ENCODE results near the gene GTF2I.
"Not testable (repeated sequence)": the region's sequence is repeated elsewhere in the genome, so short reads cannot be mapped to it uniquely, and the experiment has no call there.

The GTF2I gene

GRCh38 chr7:74661836-74662794, 4.6 kb downstream of the GTF2I start:
- not testable (repeated sequence) for H3K27me3 ChIP-seq (ENCODE audit: control insufficient read depth, insufficient read depth, low read length); H3K27ac ChIP-seq (ENCODE audit: low read depth, low read length); H3K9ac ChIP-seq (ENCODE audit: low read length); H3K36me3 ChIP-seq (ENCODE audit: control insufficient read depth, insufficient read depth, low read length); H3K4me3 ChIP-seq (ENCODE audit: low read length); H3K4me1 ChIP-seq (ENCODE audit: control insufficient read depth, insufficient read depth, low read length)

GRCh38 chr7:74665296-74665938, 7.9 kb downstream of the GTF2I start:
- Histone ChIP-seq H3K4me3 (ENCODE audit: low read length) (no peak overlapping the region), H3K27ac (ENCODE audit: low read depth, low read length) (no peak overlapping the region), H3K4me1 (ENCODE audit: control insufficient read depth, insufficient read depth, low read length) (no peaks in the 10 kb centered on the region), H3K9ac (ENCODE audit: low read length) (no peak overlapping the region), H3K27me3 (ENCODE audit: control insufficient read depth, insufficient read depth, low read length) (no peaks in the 10 kb centered on the region), H3K36me3 (ENCODE audit: control insufficient read depth, insufficient read depth, low read length) (peaks cover 2% of the 10 kb centered on the region)

- not testable (repeated sequence) for H3K4me3 ChIP-seq (ENCODE audit: low read length); H3K4me1 ChIP-seq (ENCODE audit: control insufficient read depth, insufficient read depth, low read length); H3K9ac ChIP-seq (ENCODE audit: low read length); H3K36me3 ChIP-seq (ENCODE audit: control insufficient read depth, insufficient read depth, low read length); H3K27me3 ChIP-seq (ENCODE audit: control insufficient read depth, insufficient read depth, low read length); H3K27ac ChIP-seq (ENCODE audit: low read depth, low read length)
Measured at GRCh38 chr7:74667013-74667412, 9.5 kb downstream of the GTF2I start.

GRCh38 chr7:74667520-74667919, 10.0 kb downstream of the GTF2I start:
- not testable (repeated sequence) for H3K4me1 ChIP-seq (ENCODE audit: control insufficient read depth, insufficient read depth, low read length); H3K27ac ChIP-seq (ENCODE audit: low read depth, low read length); H3K36me3 ChIP-seq (ENCODE audit: control insufficient read depth, insufficient read depth, low read length); H3K9ac ChIP-seq (ENCODE audit: low read length); H3K4me3 ChIP-seq (ENCODE audit: low read length); H3K27me3 ChIP-seq (ENCODE audit: control insufficient read depth, insufficient read depth, low read length)

- Histone ChIP-seq H3K27me3 (ENCODE audit: control insufficient read depth, insufficient read depth, low read length) (no peaks in the 10 kb centered on the region), H3K9ac (ENCODE audit: low read length) (no peak overlapping the region), H3K36me3 (ENCODE audit: control insufficient read depth, insufficient read depth, low read length) (no peaks in the 10 kb centered on the region), H3K4me1 (ENCODE audit: control insufficient read depth, insufficient read depth, low read length) (no peaks in the 10 kb centered on the region), H3K27ac (ENCODE audit: low read depth, low read length) (no peak overlapping the region), H3K4me3 (ENCODE audit: low read length) (no peak overlapping the region)
Measured at GRCh38 chr7:74671602-74672001, 14.1 kb downstream of the GTF2I start.

- Histone ChIP-seq H3K27ac (ENCODE audit: low read depth, low read length) (no peak overlapping the region), H3K27me3 (ENCODE audit: control insufficient read depth, insufficient read depth, low read length) (no peaks in the 10 kb centered on the region), H3K4me1 (ENCODE audit: control insufficient read depth, insufficient read depth, low read length) (no peaks in the 10 kb centered on the region), H3K4me3 (ENCODE audit: low read length) (no peak overlapping the region), H3K36me3 (ENCODE audit: control insufficient read depth, insufficient read depth, low read length) (no peaks in the 10 kb centered on the region), H3K9ac (ENCODE audit: low read length) (no peak overlapping the region)
Measured at GRCh38 chr7:74672343-74672915, 14.9 kb downstream of the GTF2I start.

GRCh38 chr7:74674166-74674565, 16.6 kb downstream of the GTF2I start:
- Histone ChIP-seq H3K9ac (ENCODE audit: low read length) (no peak overlapping the region), H3K4me3 (ENCODE audit: low read length) (no peak overlapping the region), H3K27me3 (ENCODE audit: control insufficient read depth, insufficient read depth, low read length) (no peaks in the 10 kb centered on the region), H3K27ac (ENCODE audit: low read depth, low read length) (no peak overlapping the region), H3K4me1 (ENCODE audit: control insufficient read depth, insufficient read depth, low read length) (no peaks in the 10 kb centered on the region), H3K36me3 (ENCODE audit: control insufficient read depth, insufficient read depth, low read length) (peaks cover 3% of the 10 kb centered on the region)

- Histone ChIP-seq H3K4me3 (ENCODE audit: low read length) (no peak overlapping the region), H3K27ac (ENCODE audit: low read depth, low read length) (no peak overlapping the region), H3K27me3 (ENCODE audit: control insufficient read depth, insufficient read depth, low read length) (no peaks in the 10 kb centered on the region), H3K36me3 (ENCODE audit: control insufficient read depth, insufficient read depth, low read length) (peaks cover 1% of the 10 kb centered on the region), H3K9ac (ENCODE audit: low read length) (no peak overlapping the region), H3K4me1 (ENCODE audit: control insufficient read depth, insufficient read depth, low read length) (no peaks in the 10 kb centered on the region)
Measured at GRCh38 chr7:74682829-74683228, 25.3 kb downstream of the GTF2I start.

- Histone ChIP-seq H3K4me1 (ENCODE audit: control insufficient read depth, insufficient read depth, low read length) (no peaks in the 10 kb centered on the region), H3K9ac (ENCODE audit: low read length) (no peak overlapping the region), H3K36me3 (ENCODE audit: control insufficient read depth, insufficient read depth, low read length) (no peaks in the 10 kb centered on the region), H3K27ac (ENCODE audit: low read depth, low read length) (no peak overlapping the region), H3K27me3 (ENCODE audit: control insufficient read depth, insufficient read depth, low read length) (no peaks in the 10 kb centered on the region), H3K4me3 (ENCODE audit: low read length) (no peak overlapping the region)
Measured at GRCh38 chr7:74683799-74684198, 26.3 kb downstream of the GTF2I start.

- Histone ChIP-seq H3K27ac (ENCODE audit: low read depth, low read length) (no peak overlapping the region), H3K9ac (ENCODE audit: low read length) (no peak overlapping the region), H3K4me3 (ENCODE audit: low read length) (no peak overlapping the region), H3K36me3 (ENCODE audit: control insufficient read depth, insufficient read depth, low read length) (peaks cover under 1% of the 10 kb centered on the region), H3K27me3 (ENCODE audit: control insufficient read depth, insufficient read depth, low read length) (no peaks in the 10 kb centered on the region), H3K4me1 (ENCODE audit: control insufficient read depth, insufficient read depth, low read length) (no peaks in the 10 kb centered on the region)
Measured at GRCh38 chr7:74684473-74684872, 27.0 kb downstream of the GTF2I start.

GRCh38 chr7:74684921-74685320, 27.4 kb downstream of the GTF2I start:
- Histone ChIP-seq H3K27ac (ENCODE audit: low read depth, low read length) (no peak overlapping the region), H3K4me3 (ENCODE audit: low read length) (no peak overlapping the region), H3K9ac (ENCODE audit: low read length) (no peak overlapping the region), H3K36me3 (ENCODE audit: control insufficient read depth, insufficient read depth, low read length) (peaks cover 2% of the 10 kb centered on the region), H3K27me3 (ENCODE audit: control insufficient read depth, insufficient read depth, low read length) (no peaks in the 10 kb centered on the region), H3K4me1 (ENCODE audit: control insufficient read depth, insufficient read depth, low read length) (no peaks in the 10 kb centered on the region)

- no peaks in the 10 kb centered on the region for H3K4me1 ChIP-seq (ENCODE audit: control insufficient read depth, insufficient read depth, low read length)
- H3K36me3 ChIP-seq (ENCODE audit: control insufficient read depth, insufficient read depth, low read length) = peaks cover 16% of the 10 kb centered on the region
- no peaks in the 10 kb centered on the region for H3K27me3 ChIP-seq (ENCODE audit: control insufficient read depth, insufficient read depth, low read length)
- H3K4me3 ChIP-seq (ENCODE audit: low read length) = no peak overlapping the region
- no peak overlapping the region for H3K27ac ChIP-seq (ENCODE audit: low read depth, low read length)
- no peak overlapping the region for H3K9ac ChIP-seq (ENCODE audit: low read length)
Measured at GRCh38 chr7:74690474-74690873, 33.0 kb downstream of the GTF2I start.
